ENCODE results near the gene FRY.

The FRY gene

DNA sequence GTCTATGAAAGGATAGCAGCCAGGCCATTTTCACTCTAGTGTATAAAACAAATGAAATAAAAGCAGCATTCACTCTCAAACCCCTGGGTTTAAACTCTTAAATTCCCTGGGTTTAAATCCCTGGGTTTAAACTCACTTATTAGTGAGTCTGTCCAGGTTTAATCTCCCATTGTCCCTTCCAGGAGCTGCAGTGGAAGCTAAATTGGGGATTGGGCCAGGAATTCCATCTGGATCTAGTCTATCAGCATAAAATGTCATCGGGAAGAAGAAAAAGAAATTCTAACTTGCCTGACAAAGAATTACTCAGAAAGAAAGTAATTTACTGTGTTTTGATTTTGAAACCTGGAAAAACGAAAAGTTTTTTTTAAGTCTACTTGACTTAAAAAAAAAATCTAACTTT is 54.8 kb downstream of the FRY start:
- peak; percentile 30 for DNase-seq (ENCODE audit: low read depth)

DNA sequence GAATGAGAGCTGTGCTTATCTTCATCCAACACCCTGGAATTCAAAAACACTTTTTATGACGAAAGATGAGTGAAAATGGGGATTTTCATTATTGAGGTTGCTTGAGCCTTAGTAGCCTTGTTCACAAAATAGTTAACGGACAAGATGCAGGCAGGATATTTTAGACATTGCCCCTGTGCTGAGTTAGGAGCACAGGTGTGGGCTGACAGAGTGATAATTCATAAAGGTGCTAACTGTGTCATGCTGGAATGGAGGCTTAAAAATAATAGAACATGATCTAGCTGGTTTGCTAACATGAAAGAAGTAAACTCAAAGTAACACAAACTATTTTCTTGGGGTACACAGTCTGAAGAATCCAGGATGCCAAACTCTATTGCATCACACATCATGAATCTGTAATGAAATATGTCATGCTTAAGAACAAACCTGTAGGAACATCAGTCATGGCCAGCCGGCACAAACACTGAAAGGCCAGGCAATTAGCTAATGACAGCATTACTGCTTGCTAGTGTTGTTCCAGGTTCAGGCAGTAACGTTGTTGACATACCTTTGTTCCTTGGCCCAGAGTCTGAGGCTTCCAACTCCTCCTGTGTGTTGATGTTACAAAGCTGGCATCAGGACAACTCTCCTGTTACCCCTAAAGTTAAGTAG is 55.3 kb downstream of the FRY start:
- no peak for DNase-seq (ENCODE audit: low read depth)

DNA sequence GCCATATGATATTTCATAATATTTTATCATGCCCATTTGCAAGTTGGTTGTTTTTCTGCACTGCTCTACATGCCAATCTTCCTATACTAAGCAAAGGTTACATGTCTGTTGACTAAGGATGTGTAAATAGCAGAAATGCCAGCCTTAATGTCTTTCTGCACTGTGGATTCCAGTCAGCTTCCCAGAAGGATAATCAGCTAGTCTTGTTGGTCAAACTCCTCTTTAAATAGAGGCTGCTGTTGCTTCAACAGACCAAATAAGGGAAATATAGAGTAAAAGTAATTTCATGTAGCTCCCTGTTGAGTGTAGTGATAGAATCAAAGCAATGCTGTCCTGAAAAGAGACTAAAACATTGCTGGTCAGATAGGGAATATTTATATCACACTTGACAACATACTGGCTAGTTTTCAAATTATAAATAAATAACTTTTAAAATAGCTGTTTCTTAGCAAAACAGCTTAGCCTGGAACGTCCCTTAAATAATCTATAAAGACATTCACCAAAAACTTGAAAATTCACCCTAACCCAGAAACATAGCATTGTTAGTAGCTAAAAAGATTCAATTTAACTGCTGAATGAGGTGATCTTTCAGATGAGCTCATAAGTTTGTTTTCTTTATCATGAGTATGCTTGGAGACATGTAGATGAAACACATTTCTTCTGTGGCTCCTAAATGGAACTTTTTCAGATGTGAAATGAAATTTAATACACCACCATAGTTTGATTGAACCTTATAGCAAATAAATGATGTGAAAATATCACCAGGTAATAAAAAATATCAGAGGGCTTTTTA is 56.6 kb downstream of the FRY start:
- DNase-seq (ENCODE audit: low read depth): no peak

DNA sequence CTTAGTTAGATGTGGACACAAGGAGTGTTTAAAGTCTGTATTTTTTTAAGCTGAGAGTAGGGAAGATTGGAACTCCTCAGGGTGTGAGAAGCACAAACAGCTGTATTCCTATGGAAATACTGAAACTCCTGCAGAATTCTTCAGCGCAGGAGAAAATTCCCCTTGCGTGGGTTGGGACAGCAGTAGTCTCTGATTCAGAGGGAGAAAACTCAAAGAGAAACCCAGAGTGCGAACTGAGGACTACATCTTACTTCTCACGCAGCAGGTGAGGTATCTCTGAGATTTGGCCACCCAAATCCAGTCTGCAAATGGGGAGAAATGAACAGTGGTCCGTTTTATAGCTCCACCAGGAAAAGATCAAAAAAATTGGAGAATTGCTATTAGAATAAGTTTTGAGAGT is 60.9 kb downstream of the FRY start:
- no peak for DNase-seq (ENCODE audit: low read depth)

DNA sequence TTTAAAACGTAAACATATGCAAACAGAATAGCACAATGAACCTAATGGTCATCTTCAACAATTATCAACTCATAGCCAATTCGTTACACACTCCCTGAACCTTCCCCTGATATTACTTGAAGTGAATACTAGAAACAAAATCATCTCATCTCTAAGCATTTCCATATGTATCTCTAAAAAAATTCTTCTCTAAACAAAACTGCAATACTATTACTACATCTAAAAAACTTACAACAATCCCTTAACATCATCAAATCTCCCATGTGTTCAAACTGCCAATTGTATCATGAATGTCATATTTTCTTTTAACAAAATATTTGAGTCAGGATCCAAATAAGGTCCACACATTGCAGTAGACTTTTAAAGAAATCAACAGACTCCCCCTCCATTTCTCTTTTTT is 61.4 kb downstream of the FRY start:
- DNase-seq (ENCODE audit: low read depth): no peak

DNA sequence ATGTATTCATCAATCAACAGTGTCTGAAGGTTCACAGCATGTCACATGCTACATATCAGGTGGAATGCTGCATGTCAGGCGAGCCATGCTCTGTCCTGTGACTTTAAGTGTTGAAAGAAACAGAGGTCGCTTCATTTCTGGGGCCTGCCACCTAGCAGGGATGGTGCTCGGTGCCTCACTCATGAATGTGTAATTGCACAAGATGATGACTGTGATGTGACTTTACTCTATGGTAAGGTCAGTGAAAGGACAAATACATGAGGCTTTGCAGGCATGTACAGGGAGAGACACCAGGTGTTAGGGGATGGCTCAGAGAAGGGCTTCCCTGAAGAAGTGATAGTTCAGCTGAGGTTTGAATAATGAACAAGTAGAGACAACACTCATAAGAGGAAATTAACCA is 66.7 kb downstream of the FRY start:
- no peak for DNase-seq (ENCODE audit: low read depth)

DNA sequence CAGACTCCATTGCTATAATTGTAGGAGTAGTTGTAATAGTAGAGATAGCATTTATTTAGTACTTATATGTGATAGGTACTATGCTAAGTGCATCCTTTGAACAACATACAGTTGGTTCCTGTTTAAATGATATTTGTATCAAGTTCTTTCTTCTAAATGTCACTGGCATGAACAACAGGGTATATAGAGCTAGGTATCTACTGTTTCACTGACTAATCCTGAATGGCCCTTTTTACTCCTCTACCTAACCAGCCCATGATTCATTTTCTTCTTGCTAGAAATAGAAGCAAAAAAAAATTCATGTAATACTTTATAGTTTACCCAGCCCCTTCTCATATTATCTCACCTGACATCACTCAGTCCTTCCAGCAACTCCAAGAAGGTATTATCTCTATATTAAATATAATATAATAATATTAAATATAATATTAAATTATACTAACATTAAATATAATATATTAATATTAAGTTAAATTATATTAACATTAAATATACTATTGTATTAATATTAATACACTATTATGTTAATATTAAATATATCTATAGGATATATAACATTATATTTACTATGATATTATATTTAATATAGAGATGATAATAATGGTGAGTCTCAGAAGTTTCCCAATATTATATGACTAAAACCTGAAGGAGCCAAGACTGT is 74.2 kb downstream of the FRY start:
- DNase-seq (ENCODE audit: low read depth): no peak

DNA sequence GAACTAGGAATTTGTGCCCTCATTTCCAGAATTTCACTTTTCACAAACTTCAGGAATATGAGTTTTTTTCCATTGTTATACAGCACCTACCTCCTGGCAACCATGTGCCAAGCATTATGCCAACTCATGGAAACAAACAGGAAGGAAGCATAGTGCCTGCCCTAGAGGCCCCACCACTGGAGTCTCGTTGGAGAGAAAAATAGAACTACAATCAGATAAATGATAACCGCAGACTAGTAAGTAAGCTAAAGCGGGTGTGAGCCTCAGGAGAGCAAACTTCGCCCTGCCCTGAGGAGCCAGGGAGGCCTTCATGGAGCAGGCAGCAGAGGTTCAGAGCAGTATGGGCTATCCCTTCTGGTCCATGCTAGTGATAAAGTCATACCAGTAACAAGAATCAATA is 75.9 kb downstream of the FRY start:
- DNase-seq (ENCODE audit: low read depth): no peak

DNA sequence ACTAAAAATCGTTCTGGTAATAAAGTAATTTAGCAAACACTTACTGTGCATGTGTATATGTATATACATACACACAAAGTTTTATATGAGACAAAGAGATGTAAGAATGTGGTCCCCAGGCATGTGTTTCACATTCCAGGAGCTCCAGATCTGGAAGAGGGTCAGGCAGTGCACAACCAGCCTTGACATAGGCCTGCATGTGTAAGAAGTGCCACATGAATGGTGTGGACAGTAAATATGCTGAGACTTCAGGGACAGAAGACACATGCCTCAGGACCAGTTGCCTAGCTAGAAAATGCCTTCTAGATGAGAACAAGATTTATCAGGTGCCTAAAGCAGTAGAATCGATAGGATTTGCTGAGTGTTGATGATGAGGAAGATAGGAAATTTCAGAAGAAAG is 76.4 kb downstream of the FRY start:
- DNase-seq (ENCODE audit: low read depth): no peak

DNA sequence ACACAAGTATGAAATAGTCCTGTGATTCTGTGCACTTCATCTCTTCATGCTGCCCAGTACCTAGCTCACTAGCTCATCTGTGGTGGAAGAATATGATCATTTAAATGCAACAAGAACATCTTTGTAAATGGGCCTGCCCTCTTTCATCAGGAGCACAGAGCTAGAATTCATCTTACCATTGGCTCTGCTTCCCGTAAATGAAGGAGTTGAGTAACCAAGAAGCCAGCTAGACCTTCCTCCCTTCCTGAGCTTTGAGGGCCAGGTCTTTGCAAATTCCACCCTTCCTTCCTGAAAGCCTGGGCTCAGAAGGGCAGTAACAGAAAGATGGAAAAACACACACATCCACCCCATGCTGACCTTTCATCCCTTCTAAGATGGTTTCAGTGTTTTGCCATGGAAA is 82.0 kb downstream of the FRY start:
- DNase-seq (ENCODE audit: low read depth): no peak

DNA sequence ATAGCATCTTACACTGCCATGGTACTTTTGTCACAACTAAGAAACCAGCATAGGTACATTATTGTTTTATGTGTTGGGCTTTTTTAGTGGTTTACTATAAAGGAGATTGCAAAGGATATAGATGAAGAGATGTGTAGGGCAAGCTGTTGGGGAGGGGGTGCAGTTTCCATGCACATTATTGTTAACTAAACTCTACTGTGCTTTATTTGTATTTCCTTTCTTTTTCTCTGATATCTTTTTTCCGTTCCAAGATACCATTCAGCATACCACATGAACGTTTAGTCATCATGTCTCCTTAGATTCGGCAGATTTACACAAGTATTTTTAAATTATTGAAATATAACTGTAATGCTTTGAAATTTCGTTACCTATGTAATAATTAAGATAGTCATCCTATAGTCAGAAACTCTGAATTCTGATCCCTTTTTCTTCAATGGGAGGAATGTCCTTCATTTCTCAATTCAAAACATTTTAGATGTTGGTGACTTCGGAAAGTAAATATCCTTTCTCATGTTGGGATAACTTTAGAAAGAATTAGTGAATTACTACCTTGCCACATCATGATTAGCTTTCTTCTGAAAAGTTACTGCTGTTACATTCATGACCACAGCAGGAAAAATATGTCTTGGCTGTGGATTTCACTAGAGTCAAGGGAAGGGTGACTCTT is 82.8 kb downstream of the FRY start:
- no peak for DNase-seq (ENCODE audit: low read depth)

DNA sequence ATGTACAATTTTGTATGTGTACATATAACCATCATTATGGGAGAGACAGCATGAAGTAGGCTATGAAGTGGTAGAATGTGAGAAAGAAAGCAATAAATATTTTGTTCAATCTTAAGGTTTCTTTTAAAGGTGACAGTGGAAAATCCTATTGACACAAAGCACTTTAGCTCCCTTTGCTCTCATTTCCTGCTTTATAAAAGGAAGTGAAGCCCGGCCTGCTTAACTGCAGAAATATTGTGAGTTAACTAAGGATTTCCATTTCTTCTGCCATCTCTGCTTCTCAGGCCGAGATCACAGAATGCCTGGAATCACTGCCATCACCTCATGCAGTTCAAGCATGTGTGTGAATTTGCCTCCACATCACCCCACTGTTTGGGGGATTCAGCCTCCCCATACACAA is 83.5 kb downstream of the FRY start:
- no peak for DNase-seq (ENCODE audit: low read depth)

DNA sequence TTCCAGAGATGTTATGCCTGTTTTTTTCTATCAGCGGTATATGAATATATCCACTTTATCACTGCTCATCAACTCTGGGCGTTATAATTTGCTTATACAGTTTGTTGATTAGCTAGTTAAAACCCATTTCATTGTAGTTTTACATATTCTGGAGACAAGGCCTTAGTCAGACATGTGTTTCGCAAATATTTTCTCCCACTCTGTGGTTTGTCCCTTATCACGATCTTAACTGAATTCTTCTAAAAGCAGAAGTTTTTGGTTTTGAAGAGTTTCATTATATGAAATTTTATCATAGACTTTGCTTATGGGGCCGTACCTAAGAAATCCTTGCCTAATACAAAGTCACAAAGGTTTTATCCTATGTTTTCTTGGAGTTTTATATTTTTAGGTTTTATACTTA is 84.6 kb downstream of the FRY start:
- no peak for DNase-seq (ENCODE audit: low read depth)

DNA sequence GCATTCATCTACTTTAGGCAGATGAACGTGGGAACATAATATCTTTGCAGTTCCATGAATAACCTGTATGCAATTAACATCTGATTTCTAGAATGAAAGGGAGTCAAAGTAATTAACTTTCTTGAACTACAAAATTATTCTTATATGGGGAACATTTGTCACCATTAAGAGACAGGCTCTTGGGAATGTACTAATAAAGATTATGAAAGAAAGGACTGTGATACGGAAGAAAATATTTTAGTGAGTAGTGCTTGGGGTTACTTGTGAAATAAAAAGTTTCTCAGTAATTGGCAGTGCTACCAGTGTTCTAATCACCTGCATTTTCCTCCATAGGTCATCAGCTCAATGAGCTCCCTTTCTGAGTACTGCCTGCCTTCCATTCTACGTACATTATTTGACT is 85.4 kb downstream of the FRY start:
- DNase-seq (ENCODE audit: low read depth): no peak

DNA sequence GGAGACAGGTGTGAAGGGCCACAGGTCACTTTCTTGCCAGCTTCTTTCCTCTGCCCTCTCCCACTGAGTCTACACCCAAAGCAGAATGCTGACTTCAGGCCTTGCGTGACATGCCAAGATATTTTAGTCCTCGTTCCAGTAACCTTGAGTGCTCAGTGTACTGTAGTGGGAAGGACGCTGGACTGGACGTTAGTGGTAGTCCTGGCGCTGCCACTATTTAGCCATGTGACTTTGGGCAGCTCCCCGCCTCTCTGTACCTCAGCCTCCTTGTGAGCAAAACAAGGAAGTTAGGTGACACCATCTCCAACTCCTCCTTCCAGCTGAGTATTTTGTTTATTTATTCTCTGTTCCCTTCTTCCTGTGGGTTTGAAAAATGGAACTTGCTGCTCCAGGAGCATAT is 86.1 kb downstream of the FRY start:
- no peak for DNase-seq (ENCODE audit: low read depth)

DNA sequence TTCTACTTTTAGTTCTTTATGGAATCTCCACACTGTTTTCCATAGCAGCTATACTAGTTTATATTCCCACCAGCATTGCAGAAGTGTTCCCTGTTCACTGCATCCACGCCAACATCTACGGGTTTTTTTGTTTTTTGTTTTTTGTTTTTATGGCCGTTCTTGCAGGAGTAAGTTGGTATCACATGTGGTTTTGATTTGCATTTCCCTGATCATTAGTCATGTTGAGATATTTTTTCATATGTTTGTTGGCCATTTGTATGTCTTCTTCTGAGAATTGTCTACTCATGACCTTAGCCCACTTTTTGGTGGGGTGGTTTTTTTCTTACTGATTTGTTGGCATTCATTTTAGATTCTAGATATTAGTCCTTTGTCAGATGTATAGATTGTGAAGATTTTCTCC is 89.7 kb downstream of the FRY start:
- DNase-seq (ENCODE audit: low read depth): no peak

DNA sequence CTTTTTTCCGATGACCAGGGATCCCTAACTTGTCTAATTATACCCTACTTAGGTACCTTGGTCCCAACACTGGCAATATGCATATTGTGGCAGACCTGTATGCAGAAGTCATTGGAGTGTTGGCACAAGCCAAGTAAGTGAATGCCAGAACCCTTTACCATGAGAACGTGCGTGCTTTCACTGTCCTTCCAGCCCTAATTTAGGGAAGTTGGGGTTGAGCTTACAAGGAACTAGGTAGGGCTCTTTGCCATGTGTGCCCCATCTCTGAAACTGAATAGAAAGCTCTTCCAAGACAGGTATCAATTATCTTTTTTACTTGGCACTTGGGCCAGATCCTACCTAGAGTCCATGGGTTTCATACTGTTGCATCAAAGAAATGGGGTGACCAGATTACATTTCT is 93.2 kb downstream of the FRY start:
- DNase-seq (ENCODE audit: low read depth): no peak

DNA sequence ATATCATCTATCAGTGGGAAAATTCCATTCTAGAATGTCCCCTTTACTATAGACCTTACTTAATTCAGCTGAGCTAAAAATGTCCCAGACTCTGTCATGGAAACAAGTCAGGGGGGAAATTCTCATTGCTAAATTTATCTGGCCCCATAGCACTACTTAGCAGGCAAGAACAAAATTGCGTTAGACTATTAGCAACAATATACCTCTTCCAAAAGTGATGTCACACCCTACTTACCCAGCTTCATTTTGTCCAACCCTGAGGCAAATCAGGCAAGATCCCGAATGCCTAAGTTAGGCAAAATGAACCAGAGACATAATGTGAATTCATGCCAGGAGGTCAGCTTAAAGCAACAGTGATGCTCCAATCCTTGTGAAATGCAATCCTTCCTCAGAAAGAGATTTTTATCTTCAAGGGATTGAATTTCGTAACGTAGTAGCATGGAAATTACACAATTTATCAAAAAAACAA is 93.7 kb downstream of the FRY start:
- peak; percentile 79 for DNase-seq (ENCODE audit: low read depth)

DNA sequence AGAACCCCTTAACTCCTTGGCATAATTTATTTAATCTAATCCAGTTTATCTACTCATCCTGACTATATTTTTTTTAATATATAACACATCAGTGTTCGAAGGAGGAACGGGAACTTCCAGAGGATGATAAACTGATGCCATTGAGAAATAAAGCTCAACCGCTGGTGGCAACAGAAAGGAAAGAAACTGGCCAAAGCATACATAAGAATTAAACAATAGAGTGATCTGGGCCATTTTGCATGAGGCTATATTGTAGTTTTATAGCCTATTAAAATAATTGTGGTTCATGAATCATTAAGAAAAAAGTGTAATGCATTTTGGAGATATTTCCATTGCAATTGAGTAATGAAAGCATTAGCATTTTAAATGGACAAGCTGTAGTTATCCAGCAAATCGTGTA is 94.2 kb downstream of the FRY start:
- DNase-seq (ENCODE audit: low read depth): peak; percentile 49

DNA sequence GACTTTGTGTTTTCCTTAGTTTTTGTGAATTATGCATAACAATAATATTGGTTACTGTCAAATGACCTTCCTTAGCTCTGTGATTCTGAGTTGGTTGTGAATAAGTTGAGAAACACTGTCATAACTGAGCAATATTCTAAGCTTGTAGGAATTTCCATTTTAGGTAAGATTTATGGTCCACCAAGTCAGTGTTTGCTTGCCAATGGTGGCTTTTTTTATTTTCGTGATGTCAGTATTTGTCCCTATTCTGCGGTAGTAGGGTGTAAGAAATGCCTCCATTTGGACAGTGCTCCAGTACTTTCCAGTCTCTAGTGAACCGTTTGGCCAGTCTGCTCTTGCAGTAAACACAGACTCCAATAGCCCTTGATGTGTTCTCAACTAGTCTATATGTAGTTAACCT is 94.7 kb downstream of the FRY start:
- no peak for DNase-seq (ENCODE audit: low read depth)

DNA sequence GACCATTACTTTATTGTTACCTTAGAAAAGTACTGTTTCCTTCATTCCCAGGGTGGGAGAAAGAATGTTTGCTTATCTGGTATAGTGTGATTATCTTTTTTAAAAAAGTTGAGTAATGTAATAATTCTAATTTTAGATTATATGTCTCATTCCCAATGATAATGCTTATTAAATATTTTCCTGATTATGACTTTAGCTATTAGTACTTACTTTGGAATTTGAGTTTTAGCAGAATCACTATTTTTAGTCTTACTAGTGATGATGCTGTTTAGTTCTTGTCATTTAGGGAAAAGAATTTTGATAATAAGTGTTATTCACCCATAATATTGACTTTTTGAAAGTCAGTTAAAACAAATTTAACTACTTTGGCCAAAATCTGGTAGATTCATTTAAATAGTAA is 95.2 kb downstream of the FRY start:
- no peak for DNase-seq (ENCODE audit: low read depth)

DNA sequence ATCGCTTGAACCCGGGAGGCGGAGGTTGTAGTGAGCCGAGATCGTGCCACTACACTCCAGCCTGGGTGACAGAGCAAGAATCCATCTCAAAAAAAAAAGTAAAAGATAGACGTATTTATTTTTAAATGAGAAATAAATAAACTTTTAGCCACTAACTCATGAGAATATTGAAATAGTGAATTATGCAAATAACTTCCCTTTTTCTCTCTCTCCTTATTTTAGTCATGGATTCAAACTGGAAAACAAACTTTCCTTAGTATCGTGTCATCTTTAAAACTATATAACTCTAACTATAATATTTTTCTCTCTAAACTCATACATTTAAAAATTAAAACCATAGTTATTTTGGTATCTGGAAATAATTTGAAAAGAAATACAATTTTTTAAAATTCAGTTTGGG is 96.1 kb downstream of the FRY start:
- DNase-seq (ENCODE audit: low read depth): no peak

Measured in GM04504 (cell line).